Cardiac fibroblast (primary cell): Measurements from ENCODE around the gene KCNE3.

Source experiments
- DNase-seq, 2 donors: peaks; one replicate each; pipeline versions ENCODE4 v3.0.0 to v3.0.0-alpha.2; 2010; ENCODE audit warnings: low read depth in 2 of 2
- H3K4me3 ChIP-seq, 2 donors: replicated peaks in 1 of 2; 1 replicate in 1 of 2; 2 replicates in 1 of 2; pipeline ENCODE4 v1.5.1; 2011; ENCODE audit warnings: low read depth in 2 of 2, low read length in 2 of 2, mild to moderate bottlenecking in 2 of 2, moderate library complexity in 1 of 2
- CTCF ChIP-seq: IDR thresholded peaks from one replicate; pipeline ENCODE4 v1.5.1; 2011; ENCODE audit warnings: low read depth, mild to moderate bottlenecking, low read length, inconsistent platforms

The KCNE3 gene

DNA sequence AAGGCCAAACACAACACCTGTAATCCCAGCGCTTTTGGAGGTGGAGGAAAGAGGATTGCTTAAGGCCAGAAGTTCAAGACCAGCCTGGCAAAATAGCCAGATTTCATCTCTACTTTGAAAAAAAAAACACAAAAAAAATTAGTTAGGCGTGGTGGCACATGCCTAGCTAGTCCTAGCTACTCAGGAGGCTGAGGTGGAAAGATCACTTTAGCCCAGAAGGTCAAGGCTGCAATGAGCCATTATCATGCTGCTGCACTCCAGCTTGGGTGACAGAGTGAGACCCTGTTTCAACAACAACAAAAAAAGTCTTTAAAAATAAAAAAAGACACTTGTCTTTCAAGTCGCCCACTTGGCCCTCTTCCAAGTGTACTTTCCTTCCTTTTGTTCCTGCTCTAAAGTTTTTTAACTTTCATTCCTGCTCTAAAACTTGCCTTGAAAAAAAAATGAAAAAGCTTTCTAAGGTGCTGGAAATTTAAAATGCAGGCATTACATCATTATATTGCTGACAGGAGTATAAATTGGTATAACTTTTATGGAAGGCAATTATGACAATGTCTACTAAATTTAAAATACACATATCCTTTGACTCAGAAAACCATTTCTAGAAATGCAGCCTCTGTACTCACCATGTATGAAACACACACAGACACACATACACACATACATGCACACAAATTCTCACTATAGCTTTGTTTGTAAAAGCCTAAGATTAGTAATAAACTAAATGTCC, 13.5 kb upstream of the KCNE3 start:
- H3K4me3 ChIP-seq, result no peak overlapping the region
- DNase-seq, result no peak
- TF ChIP-seq CTCF, result no peak

GRCh38 chr11:74479732-74480123, 12.4 kb upstream of the KCNE3 start:
- no peak overlapping the region for H3K4me3 ChIP-seq
- TF ChIP-seq CTCF, result no peak
- no peak for DNase-seq

GRCh38 chr11:74478877-74479731, 11.8 kb upstream of the KCNE3 start:
- no peak for DNase-seq
- H3K4me3 ChIP-seq, result no peak overlapping the region
- TF ChIP-seq CTCF, result no peak

- no peak overlapping the region for H3K4me3 ChIP-seq
- no peak for TF ChIP-seq CTCF
- no peak for DNase-seq
Measured at GRCh38 chr11:74476536-74476935, 9.2 kb upstream of the KCNE3 start.

DNA sequence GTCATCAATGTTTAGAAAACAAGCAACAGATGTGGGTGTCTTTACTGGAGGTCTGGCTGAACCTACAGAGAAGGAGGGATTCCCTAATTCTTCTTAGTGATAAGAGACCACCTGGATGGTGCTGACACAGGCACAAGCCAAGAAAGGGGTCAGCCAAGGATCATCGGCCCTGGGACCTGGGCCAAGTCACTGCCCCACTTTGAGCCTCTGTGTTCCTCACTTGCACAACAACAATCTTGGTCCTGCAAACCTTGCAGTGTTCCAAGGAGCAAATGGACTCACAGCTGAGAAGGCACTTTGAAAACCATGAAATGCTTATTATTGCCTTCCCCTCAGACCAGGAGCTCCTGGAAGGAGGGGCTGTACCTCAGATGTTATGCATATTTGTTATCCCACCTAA, 7.0 kb upstream of the KCNE3 start:
- DNase-seq, result peak in 1 of 2 donors; percentile 37
- H3K4me3 ChIP-seq, result no peak overlapping the region
- no peak for TF ChIP-seq CTCF

DNA sequence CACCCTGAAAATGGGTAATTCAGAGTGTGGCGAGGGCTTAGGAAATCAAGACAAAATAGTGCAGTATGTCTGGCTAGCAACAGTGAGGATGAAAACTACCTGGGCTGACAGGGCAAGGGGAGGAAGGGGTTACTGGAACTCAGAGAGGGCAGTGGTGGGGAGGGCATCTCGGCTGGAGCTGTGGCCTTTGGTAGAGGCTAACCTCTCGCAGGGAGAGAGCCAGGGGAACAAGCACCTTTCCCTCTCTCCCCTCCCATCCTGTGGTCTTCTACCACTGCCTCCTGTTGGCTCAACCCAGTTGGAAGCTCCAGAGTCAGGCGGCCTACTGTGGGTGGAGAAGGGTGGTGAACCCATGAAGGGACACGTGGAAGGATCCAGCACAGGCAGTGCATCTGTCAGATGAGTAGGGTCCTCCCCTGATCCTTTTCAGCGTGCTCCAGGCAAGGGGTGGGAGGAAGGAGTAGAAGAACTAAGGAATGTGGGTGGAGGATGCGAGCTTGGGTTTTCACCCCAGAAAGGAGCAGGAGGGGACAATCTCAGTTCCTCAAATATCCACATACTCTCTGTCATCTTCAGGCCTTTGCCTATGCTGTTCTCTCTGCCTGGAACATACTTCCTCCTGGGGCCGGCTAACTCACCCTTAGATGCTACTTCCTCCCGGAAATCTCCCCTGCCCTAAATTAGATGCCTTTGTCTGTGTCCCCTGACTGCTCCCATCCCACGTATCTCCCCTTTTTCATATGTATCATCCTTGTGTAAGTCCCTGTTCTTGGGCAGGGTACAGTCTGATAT, 6.2 kb upstream of the KCNE3 start:
- DNase-seq, result no peak
- no peak for TF ChIP-seq CTCF
- no peak overlapping the region for H3K4me3 ChIP-seq
